GM18519 (cell line): ENCODE data around the gene KCNJ10.
"Not testable (repeated sequence)": the region's sequence is repeated elsewhere in the genome, so short reads cannot be mapped to it uniquely, and the experiment has no call there.

Source experiments
- ATAC-seq: cut with Tn5 transposase; IDR thresholded peaks from one replicate; pipeline ENCODE4 v1.9.1; 2021; ENCODE audit warnings: mild to moderate bottlenecking, moderate library complexity; ENCODE audit not compliant: unreplicated experiment, low FRiP score

Gene KCNJ10

DNA sequence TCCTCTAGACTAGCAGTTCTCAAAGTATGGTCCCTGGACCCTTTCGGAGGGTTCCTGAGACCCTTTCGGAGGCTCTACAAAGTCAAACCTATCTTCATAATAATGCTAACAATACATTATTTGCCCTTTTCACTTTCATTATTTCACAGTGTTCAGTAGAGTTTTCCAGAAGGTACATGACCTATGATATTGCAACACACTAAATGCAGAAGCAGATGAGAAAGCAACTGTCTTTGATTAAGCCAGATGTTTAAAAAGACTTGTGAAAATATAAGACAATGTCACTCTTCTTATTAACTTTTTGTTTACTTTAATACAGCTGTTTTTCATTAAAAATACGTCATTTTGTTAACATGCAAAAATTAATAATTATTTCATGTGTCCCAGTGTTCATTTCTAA, 5.8 kb downstream of the KCNJ10 start:
- no peak for ATAC-seq

DNA sequence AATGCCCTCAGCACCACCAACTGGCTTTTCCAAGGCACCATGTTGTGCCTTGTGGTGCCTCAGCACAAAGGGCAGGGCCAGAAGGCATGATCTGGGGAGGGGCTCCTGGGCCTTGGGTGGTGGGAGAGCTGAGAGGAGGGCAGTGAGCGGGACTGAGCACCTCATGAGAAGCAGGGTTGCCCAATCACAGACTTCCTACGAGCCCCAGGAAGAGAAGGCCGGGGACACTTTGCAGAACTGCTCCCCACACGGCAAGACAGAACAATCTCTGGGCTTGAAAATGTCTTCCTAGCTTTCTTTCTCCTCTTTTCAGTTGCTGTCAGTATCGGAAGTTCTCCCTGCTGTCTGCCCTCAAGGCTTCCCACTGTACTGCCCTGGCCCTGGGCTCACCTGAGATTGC, 6.8 kb downstream of the KCNJ10 start:
- ATAC-seq, result no peak

DNA sequence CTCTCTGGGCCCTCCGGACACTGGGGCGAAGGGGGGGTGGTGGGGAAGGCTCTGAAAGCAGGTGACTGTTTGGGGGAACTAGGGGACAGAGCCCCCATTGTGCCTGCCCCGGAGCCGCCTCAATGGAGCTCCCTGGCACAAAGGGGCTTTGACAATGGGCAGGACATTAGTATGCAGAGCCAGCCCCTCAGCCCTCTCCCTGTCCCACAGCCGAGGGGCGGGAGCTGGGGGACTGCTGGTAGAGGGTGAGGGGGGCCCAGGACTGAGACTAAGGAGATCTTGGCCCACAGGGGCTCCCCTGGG, 7.8 kb downstream of the KCNJ10 start:
- no peak for ATAC-seq

DNA sequence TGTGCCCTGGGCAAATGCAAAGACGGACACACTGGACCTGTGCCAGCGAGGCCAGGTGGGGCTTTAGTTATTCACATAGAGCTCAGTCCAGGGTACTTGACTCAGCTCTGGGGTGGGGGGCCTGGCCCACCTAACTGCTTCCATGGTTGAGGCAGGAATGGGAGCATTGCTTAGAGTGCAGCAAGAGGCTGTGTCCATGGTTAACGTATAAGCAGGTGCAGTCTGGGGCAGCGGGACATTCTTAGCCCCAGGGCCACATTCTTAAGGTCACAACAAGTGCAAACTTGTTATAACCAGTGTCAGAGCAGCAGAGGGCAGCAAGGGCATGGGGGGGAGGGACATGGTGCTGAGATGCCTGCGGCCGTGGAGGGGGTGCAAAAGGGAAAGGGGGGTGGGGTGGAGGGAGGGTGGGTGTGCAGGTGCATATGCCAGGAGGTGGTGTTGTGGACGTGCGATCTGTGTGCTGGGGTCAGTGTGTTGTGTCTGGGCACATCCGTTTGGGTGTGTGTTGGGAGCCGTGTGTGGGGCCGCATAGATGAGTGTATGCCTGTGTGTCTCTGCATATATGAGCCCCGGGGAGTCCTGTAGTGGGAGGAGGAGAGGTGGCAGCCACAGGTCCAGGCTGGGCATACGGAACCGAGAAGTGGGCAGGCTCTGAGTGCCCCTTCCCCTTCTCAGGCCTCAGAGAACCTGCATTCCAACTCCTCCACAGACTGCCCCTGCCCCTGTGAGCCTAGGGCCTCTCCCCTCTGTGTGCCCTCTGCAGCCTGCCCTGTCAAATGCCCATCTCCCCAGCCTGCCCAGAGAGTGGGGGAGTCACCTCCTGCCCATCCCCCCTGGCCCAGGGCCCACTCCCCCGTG, 8.4 kb downstream of the KCNJ10 start:
- ATAC-seq, result no peak

DNA sequence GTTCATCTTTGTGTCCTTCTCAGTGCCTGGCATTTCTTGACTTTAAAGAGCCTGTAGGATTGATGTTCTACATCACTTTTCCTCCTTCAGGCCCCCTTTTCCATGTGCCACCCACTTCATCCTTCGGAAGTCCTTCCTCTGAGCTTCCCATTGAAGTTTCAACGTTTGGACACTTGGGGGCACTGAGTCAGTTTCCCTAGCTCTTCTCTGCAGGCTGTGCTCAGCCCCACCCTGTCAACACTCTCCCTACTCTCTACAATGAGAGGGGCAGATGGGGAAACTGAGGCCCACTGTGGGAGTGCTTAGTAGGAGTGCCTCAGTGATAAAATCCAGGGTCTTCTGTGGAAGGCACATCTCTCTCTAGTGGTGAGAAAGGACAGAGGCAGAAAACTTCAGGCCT, 11.9 kb downstream of the KCNJ10 start:
- no peak for ATAC-seq

DNA sequence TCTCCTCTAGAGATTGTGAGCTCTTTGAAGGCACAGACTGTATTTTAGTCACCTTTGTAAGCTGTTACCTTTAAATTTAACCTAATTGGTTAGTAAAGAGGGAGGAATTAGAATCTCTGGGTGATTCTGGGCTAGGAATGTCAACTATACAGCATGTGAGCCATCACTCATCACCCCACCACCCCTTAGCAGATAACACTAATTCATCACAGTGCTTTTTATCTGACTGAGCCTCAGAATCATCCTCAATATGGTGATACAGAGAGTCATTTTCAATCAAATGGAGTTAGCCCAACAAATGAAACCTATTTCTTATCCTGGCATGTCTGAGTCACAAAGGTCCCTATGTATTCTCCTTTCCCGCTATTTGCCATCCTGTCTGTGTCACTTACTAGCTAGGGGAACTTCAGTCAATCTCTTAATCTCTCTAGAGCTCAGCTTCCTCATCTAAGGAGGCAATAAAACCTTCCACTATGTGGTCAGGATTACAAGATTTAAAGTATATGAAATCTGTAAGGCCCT, 13.3 kb downstream of the KCNJ10 start:
- no peak for ATAC-seq

DNA sequence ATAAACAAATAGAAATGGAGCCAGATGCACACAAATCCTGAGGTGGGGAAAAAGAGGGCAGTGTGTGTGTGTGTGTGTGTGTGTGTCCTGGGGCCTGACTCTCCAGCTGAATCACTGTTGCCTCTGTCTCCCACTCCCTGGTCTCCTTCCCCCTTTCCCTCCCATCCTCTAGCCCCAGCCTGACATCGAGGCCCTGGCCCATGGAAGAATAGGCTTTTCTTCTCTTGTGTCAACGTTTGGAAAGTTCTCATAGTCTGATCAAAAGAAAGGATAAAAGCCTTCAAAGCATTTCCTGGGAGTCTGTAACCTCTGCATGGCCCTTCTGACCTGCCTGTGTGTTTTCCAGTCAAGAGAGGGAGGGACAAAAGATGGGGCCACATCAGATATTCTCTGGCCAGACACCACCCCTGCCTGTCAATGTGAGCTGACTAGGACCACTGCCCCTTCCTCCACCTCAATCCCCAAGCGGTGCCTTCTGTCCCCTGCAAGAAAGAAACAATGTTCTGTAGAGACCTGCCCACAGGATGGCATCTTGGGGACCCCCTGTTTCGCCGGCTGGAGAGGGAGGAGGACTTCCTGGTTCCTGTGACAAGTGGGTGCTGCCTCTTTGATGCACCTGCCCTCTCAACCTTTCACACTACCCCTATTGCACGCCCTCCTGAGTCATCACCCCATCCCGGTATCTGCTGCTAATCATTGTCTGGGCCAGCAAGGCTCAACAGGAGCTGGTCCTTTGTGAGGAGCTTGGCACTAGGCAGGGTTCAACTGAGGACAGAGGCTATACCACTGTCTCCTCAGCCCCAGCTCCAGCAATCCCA, 16.2 kb downstream of the KCNJ10 start:
- ATAC-seq, result no peak

DNA sequence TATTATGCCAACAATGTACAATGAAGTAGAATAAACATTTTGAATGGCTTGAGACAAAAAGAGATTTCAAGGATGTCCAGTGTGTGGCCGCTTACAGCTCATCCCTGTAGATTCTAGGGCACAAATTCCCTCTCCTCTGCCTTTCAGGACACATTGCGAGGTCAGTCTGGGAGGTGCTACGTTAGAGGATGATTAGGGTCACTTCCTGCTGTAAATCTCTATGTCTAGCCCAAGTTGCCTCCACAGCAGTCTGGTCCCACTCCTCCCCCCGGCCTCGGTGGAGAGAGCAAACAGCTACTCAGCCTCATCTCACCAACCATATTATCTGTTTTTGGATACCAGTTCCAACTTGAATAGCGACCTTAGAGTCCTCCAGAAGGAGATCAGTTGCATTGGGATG, 17.0 kb downstream of the KCNJ10 start:
- no peak for ATAC-seq

DNA sequence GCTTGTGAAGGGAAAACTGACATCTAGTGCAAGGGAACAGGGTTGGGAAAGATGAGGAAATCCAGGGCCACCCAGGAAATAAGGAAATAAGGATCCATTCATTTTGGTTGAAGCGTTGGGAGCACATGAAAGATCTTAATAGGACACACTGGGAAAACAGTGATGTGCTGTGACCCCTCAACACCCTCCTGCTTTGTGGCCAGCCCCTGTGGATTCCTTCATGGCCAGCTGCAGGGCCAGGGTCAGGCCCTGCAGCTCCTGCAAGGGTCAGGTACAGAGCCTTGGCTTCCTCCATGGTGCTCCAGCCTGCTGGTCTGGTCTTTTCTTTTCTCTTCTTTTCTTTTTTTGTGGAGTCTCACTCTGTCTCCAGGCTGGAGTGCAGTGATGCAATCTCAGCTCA, 19.3 kb downstream of the KCNJ10 start:
- no peak for ATAC-seq

DNA sequence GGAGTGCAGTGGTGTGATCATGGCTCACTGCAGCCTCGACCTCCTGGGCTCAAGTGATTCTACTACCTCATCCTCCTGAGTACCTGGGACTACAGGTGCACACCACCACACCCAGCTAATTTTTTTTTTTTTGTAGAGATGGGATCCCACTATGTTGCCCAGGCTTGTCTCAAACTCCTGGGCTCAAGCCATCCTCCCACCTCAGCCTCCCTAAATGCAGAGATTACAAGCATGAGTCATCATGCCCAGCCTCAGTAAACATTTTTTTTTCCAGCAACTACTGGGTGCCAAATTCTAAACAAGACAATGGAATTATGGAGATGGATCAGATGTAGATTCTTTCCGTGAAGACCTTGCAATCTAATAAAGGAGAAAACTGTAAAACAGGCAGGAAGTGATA, 19.8 kb downstream of the KCNJ10 start:
- not testable (repeated sequence) for ATAC-seq

DNA sequence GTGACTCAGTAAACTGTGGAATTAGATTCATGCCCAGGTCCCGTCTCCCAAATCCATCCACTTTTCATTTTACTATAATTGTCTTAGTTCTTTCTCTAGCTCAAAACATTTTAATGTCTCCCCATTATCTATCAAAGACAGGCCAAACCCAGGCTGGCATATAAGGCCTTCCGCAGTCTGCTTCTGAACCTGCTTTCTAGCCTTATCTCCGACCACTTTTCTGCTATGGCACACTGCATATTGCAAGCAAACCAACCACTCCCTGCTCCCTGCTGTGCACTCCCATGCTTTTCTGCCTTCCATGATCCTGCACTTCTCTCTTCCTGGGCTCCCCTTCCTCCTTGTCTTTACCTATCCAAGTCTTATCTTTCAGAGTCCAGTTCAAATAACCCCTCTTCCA, 20.9 kb downstream of the KCNJ10 start:
- ATAC-seq, result no peak

DNA sequence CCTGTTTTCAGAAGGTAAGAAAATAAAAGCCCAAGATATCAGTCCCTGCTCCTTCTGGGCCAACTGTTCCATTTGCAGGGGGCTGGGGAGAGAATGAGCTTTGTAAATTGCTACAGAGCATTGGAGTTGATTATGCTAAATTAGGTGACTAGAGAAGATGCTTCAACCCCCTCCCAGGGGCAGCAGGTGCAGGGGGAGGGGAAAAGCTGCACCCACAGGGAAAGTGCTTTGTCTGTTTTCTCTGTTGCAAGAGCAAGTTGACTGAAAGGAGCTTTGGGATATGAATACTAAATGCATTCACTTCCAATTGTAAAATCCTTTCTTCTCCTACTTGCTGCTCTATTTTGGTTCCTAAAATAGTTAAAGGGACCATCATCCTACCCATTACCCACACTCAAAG, 21.6 kb downstream of the KCNJ10 start:
- ATAC-seq, result no peak

DNA sequence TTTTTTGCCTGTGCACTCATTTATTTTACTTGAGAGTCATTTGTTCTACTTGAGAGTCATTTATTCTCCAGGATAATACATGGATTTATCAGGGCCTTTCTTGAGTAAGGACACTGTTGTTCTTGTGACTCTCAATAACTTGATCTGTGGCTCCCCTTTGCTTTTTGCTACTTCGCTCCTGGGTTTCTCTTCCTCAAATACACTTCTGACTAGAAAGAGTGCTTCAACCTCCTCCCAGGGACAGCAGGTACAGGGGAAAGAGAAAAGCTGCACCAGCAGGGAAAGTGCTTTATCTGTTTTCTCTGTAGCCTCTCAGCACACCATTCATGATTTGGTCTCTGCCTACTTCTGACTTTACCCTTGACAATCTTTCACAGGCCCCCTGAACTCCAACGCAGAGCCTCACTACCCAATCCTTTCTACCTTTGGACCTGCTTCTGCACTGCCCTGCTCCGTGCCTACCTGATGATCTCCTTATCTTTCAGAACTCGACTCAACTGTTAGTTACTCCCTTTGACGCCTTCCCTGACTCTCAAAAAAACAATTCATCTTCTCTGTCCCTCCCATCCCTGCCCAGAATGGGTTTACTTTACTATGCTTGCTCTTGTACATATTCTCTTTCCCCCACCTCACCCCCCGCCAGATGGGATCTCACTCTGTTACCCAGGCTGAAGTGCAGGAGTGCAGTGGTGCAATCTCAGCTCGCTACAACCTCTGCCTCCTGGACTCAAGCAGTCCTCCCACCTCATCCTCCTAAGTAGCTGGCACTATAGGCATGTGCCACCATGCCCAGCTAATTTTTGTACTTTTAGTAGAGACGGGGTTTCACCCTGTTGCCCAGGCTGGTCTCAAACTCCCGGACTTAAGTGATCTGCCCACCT, 22.6 kb downstream of the KCNJ10 start:
- no peak for ATAC-seq

DNA sequence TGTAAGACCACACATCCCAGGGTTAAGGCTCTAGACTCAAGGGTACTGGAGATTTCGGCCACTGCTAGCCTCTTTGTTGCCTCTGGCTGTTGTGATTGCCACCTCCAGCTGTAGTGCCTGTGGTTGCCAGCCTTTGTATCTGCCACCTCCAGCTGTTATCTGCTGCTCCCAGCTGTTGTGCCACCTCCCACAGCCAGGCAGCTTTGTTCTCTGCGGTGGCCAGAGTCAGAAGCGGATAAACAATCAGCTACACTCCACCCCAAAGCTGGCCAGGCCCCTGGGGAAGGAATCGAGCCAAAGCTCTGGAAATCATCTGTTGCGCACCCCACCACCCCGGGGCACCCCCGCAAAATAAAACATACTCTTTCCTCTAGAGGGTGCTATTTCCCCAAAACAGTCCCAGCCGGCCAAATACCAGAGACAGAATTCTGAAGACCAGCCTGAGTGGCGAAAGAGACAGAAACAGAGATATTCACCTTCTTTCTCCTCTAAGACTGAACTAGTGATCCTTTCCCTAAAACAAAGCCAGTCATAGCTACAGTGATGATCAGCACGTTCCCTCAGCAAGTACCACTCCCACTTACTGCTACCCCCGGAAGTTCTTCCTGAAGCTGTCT, 23.4 kb downstream of the KCNJ10 start:
- no peak for ATAC-seq

DNA sequence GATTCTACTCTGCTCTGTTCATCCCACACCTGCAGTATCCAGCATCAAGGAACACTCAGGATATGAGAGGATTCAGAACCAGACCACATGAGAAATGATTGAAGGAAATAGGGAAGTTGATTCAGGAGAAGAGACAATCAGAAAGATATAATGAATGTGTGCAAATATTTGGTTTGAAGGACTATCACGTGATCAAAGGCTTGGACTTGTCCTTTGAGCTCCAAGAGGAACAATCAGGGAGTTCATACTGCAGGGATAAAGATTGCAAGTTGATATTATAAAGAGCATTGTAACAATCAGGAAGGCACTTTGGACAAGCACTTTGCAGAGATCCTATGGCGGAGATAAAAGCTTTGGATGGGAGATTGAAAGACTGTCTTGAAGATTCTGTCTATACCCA, 24.3 kb downstream of the KCNJ10 start:
- no peak for ATAC-seq

DNA sequence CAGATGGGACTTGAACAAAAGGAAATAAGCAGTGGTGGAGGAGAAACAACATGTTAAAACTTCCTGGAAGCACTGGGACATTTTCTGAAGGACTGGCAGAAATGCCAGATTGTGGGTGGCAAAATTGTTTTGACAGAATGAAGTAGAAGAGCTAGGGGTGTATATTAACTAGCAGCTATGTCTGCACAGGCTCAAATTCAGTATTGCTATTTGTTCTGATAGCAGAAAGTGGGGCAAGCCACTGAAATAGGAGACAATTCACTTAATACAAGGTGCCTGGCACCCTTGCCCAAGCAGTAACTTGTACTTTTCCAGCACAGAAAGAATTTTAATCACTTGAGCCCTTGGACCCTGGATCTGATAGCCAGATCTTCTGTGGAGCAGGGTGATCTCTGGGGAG, 26.4 kb downstream of the KCNJ10 start:
- ATAC-seq, result no peak

DNA sequence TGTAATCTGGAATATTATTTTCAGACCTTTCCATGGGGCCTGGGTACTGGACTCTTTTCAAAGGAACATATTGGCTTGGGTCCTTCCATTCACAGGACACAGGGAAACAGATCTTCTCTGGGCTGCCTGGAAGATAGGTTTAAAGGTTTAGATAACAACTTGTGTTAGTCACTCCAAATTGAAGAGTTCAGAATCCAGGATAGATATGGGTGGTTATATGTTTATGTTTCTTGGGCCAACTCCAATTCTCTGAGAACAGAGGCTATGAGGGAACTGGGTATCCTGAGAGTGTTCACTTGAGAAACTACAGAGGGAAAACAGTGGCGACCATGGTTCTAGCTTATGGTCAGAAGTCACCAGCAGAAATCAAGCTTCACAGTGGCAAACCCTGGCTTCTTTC, 29.5 kb downstream of the KCNJ10 start:
- ATAC-seq, result no peak

DNA sequence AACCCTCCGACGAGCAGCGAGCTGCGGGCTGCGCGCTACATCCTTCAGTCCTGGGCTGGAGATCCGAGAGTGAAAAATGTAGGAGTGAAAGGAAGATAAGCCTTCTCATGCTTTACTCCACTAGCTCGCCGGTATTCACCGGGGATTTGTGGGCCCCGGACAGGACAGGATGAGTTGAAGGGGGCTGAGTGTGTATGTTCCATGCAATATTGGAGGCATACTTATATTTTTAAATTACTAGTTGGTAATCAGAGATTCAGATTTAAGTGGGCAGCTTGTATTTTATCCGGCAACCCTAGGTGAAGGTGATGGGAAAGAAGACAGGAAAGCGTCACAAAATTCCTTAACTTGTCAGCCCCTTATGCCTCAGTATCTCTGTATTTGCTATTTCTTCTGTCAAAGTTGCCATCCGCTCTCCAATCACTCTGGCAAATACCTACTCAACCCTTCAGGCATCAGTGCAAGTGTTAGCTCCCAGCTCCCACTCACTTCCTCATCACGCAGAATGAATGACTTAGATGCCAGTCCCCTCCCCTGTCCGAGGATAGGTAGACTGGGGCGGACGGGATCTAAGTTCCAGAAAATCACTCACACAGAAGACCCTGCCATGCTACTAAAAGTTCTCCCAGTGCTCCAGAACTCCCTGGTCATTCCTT, 37.7 kb downstream of the KCNJ10 start:
- no peak for ATAC-seq

DNA sequence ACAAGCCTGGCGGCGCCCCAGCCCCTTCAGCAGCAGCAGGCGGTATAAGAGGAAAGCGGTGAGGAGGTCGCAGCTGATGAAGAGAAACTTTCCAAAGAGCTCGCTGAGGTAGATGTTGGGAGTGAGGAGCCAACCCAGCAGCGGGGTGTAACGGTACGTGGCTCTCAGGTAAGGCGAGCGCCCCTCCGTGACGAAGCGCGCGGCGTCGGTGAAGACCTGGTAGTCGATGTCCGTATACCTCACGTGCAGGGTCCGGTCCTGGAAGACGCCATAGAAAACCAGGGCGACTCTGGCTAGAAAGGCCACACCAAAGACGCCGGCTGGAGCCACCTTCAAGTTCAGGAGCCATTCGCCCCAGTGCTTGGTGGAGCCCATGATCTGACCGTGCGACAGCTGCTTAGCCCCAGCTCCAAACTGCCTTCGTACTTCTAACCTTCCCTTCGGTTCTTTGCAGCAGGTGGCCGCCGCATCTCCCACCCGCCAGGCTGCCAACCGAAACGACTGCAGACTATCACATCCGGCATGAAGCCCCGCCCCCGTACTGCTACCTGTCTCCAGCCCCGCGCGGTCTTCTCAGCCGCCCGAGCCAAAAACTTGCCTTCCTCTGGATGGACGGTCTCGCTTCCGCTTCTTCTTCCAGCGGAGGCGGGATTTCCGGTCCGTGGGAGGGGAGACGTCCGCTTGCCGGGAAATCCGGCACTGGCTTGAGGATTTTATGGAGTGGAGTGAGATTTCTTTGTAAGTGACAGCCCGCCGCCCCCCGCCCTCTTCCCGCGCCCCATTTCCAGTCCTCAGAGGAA, 38.4 kb downstream of the KCNJ10 start, which contains the start of gene PIGM:
TSS of gene PIGM (minus strand) at position 626 of the 800 bp plus-strand sequence. CDS start at position 375, 251 bp downstream.
- ATAC-seq, result peak; percentile 76
